SW480 (cell line): ENCODE data around the gene RAB15.

ENCODE experiments used
- DNase-seq: peaks from one replicate; pipeline ENCODE4 v3.0.0-alpha.2; 2016; ENCODE audit warnings: low spot score

RAB15 gene

GRCh38 chr14:64910847-64911495 lies 61.2 kb downstream of the RAB15 start:
- DNase-seq: peak; percentile 53

- DNase-seq: no peak
Measured at GRCh38 chr14:64906022-64906421, 66.1 kb downstream of the RAB15 start.

GRCh38 chr14:64899958-64900357 lies 72.2 kb downstream of the RAB15 start:
- DNase-seq: no peak
